Stomach (tissue), 4 donors: Measurements from ENCODE around the gene TELO2.

Experiments used
- POLR2AphosphoS5 ChIP-seq, 3 donors: sonication (generic); formaldehyde crosslinking; IDR thresholded peaks; one replicate each; pipeline ENCODE4 v1.6.1; 2016; ENCODE audit warnings: antibody characterized with exemption in 3 of 3
- TF ChIP-seq, protein P1 (sequence below), 7 experiments: fragments of 450-650 bp in 4 of 7; fragments of 200-600 bp in 3 of 7; sonication (generic) in 3 of 7; IDR thresholded peaks; one replicate each; pipeline ENCODE4 v1.5.1; 2016 to 2019; ENCODE audit warnings: antibody characterized with exemption in 7 of 7, control low read depth in 2 of 7, mild to moderate bottlenecking in 1 of 7

DNA sequence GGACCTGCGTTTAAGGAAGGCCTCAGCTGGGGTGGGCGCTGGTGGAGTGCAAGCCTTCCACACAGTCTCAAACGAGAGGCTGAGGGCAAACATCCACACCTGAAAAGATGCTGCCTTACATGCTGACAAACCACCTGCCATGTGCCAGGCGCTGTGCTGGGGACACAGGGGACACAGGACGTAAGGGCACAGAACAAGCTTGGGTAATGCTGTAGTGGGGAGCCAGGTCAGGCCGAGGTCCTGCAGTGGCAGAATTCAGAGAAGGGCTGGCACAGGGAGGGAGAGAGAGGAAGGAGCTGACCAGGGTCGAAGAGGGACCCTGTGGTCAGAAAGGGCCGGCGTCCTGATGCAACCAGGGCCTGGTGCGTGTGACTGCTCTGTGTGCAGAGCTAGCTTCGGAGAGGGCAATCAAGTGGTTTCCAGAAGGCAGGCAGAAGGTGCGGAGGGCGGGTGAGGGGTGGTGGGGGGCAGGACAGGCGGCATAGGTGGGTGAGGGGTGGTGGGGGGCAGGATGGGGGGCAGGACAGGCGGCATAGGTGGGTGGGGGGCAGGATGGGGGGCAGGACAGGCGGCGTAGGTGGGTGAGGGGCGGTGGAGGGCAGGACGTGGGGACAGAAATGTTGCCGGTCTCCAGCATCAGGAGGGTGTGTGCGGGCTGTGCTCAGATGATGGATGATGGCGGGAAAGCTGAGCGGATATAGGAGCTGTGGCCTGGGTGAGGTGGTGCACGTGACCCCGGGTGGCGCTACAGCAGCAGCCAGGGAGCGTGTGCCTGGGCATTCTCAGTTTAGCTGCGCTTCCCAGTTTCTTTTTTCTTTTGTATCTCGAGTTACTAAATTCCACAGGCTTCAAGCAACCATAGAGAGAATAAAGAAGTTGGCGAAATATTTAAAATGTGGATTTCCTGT, 18.8 kb downstream of the TELO2 start:
- TF ChIP-seq, protein P1, sequence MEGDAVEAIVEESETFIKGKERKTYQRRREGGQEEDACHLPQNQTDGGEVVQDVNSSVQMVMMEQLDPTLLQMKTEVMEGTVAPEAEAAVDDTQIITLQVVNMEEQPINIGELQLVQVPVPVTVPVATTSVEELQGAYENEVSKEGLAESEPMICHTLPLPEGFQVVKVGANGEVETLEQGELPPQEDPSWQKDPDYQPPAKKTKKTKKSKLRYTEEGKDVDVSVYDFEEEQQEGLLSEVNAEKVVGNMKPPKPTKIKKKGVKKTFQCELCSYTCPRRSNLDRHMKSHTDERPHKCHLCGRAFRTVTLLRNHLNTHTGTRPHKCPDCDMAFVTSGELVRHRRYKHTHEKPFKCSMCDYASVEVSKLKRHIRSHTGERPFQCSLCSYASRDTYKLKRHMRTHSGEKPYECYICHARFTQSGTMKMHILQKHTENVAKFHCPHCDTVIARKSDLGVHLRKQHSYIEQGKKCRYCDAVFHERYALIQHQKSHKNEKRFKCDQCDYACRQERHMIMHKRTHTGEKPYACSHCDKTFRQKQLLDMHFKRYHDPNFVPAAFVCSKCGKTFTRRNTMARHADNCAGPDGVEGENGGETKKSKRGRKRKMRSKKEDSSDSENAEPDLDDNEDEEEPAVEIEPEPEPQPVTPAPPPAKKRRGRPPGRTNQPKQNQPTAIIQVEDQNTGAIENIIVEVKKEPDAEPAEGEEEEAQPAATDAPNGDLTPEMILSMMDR (IDR thresholded peaks at IDR 0.05) = no peak
- no peak for TF ChIP-seq POLR2AphosphoS5 (IDR thresholded peaks at IDR 0.05)
